OCI-LY3 (cell line): ENCODE results near the gene KHSRP.

Experiments
- EZH2phosphoT487 ChIP-seq: fragments of 200-600 bp; shearing (Covaris generic); IDR thresholded peaks from 2 replicates; pipeline ENCODE4 v1.6.1; 2018; ENCODE audit warnings: antibody characterized with exemption, mixed run types, low read depth
- TF ChIP-seq, protein P1 (sequence below): fragments of 200-600, 300-600 bp; sonication (generic); IDR thresholded peaks from 2 replicates; pipeline ENCODE4 v1.5.1; 2014; ENCODE audit warnings: antibody characterized with exemption, low read length, low read depth

DNA sequence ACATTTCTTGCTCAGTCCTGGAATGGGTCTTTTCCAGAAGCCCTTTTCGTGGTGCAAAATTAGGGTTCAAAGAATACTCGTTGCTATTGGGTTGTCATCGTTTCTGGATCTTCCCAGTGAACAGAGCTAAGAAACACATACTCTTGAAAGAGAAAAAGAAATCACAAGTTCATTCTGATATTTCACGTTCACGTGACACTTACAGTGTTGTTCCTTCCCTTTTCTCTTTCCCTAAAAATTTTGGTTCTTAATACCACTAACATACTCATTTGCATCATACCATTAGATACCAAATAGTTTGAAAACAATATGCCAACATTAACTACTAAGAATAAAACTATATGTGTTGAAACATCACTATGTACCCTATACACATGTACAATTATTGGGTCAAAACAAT is 18.2 kb downstream of the KHSRP start:
- TF ChIP-seq, protein P1, sequence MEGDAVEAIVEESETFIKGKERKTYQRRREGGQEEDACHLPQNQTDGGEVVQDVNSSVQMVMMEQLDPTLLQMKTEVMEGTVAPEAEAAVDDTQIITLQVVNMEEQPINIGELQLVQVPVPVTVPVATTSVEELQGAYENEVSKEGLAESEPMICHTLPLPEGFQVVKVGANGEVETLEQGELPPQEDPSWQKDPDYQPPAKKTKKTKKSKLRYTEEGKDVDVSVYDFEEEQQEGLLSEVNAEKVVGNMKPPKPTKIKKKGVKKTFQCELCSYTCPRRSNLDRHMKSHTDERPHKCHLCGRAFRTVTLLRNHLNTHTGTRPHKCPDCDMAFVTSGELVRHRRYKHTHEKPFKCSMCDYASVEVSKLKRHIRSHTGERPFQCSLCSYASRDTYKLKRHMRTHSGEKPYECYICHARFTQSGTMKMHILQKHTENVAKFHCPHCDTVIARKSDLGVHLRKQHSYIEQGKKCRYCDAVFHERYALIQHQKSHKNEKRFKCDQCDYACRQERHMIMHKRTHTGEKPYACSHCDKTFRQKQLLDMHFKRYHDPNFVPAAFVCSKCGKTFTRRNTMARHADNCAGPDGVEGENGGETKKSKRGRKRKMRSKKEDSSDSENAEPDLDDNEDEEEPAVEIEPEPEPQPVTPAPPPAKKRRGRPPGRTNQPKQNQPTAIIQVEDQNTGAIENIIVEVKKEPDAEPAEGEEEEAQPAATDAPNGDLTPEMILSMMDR, result no peak
- no peak for TF ChIP-seq EZH2phosphoT487
